SH-SY5Y (cell line): ENCODE measurements around the gene CST8.

Source experiments
- GATA2 ChIP-seq: IDR thresholded peaks from 2 replicates; pipeline ENCODE4 v1.6.1; 2011; ENCODE audit warnings: mild to moderate bottlenecking, low read depth, low read length
- GATA3 ChIP-seq: IDR thresholded peaks from 2 replicates; pipeline ENCODE4 v1.6.1; 2011; ENCODE audit warnings: low read depth, mild to moderate bottlenecking, low read length, moderate library complexity

- TF ChIP-seq GATA2 = no peak
- TF ChIP-seq GATA3 = no peak
These were observed 12.7 kb downstream of the CST8 start for GRCh38 chr20:23503649-23504048.
